H9 (cell line): ENCODE data around the gene JPH2. TPM values are rescaled to one million over a fixed set of nuclear protein-coding genes. Genes with fewer than 3 reads are reported as not detected.

Experiments used
- DNase-seq: peaks from one replicate; pipeline ENCODE4 v3.0.0-alpha.2; 2017
- H2AFZ ChIP-seq: one replicate; pipeline ENCODE4 v1.6.1; 2013; ENCODE audit warnings: mild to moderate bottlenecking, low read length, control low read depth, moderate library complexity
- H2AK5ac ChIP-seq: 2 replicates; pipeline ENCODE4 v1.6.1; 2013; ENCODE audit warnings: low read length, control low read depth, mixed read lengths; ENCODE audit not compliant: insufficient read length
- H2BK120ac ChIP-seq: one replicate; pipeline ENCODE4 v1.6.1; 2013; ENCODE audit warnings: low read depth, mild to moderate bottlenecking, low read length, control low read depth, inconsistent platforms; ENCODE audit not compliant: poor library complexity, severe bottlenecking
- H2BK12ac ChIP-seq: 2 replicates; pipeline ENCODE4 v1.6.1; 2013; ENCODE audit warnings: low read length, control low read depth, mixed read lengths, low read depth; ENCODE audit not compliant: insufficient read length
- H2BK15ac ChIP-seq: 2 replicates; pipeline ENCODE4 v1.6.1; 2013; ENCODE audit warnings: low read depth, low read length, control low read depth
- H2BK20ac ChIP-seq: one replicate; pipeline ENCODE4 v1.6.1; 2013; ENCODE audit warnings: low read depth, mild to moderate bottlenecking, low read length, control low read depth, inconsistent platforms; ENCODE audit not compliant: poor library complexity, severe bottlenecking
- H2BK5ac ChIP-seq: 2 replicates; pipeline ENCODE4 v1.6.1; 2013; ENCODE audit warnings: low read length, control low read depth, mixed read lengths; ENCODE audit not compliant: insufficient read length
- H3K14ac ChIP-seq: 2 replicates; pipeline ENCODE4 v1.6.1; 2013; ENCODE audit warnings: low read length, control low read depth; ENCODE audit not compliant: insufficient read depth
- H3K18ac ChIP-seq: 2 replicates; pipeline ENCODE4 v1.6.1; 2013; ENCODE audit warnings: low read depth, mild to moderate bottlenecking, mixed read lengths, low read length, control low read depth; ENCODE audit not compliant: insufficient read length
- H3K23ac ChIP-seq: 2 replicates; pipeline ENCODE4 v1.6.1; 2013; ENCODE audit warnings: low read length, control low read depth, mixed read lengths, low read depth; ENCODE audit not compliant: insufficient read length
- H3K23me2 ChIP-seq: 2 replicates; pipeline ENCODE4 v1.6.1; 2013; ENCODE audit warnings: low read depth, mild to moderate bottlenecking, mixed read lengths, low read length, control low read depth; ENCODE audit not compliant: insufficient read length, poor library complexity, severe bottlenecking
- H3K27ac ChIP-seq: 2 replicates; pipeline ENCODE4 v1.5.1; 2013; ENCODE audit warnings: low read length, control low read depth, mixed read lengths, low read depth; ENCODE audit not compliant: insufficient read length
- H3K27me3 ChIP-seq: 2 replicates; pipeline ENCODE4 v1.6.1; 2013; ENCODE audit warnings: low read length, control low read depth, inconsistent platforms; ENCODE audit not compliant: insufficient read depth
- H3K4ac ChIP-seq: 2 replicates; pipeline ENCODE4 v1.6.1; 2013; ENCODE audit warnings: low read depth, mild to moderate bottlenecking, control low read depth, inconsistent platforms, low read length, moderate library complexity
- H3K4me1 ChIP-seq: 2 replicates; pipeline ENCODE4 v1.6.1; 2013; ENCODE audit warnings: low read length, control low read depth, inconsistent platforms; ENCODE audit not compliant: insufficient read depth
- H3K4me2 ChIP-seq: 2 replicates; pipeline ENCODE4 v1.6.1; 2013; ENCODE audit warnings: low read length, control low read depth, mixed read lengths; ENCODE audit not compliant: insufficient read length, insufficient read depth
- H3K56ac ChIP-seq: 2 replicates; pipeline ENCODE4 v1.6.1; 2013; ENCODE audit warnings: low read depth, mild to moderate bottlenecking, mixed read lengths, low read length, control low read depth; ENCODE audit not compliant: insufficient read length
- H3K79me1 ChIP-seq: 2 replicates; pipeline ENCODE4 v1.6.1; 2013; ENCODE audit warnings: low read depth, mild to moderate bottlenecking, moderate library complexity, low read length, control low read depth, inconsistent platforms; ENCODE audit not compliant: insufficient read depth, poor library complexity, severe bottlenecking
- H3K79me2 ChIP-seq: 2 replicates; pipeline ENCODE4 v1.6.1; 2013; ENCODE audit warnings: low read length, control low read depth, inconsistent platforms; ENCODE audit not compliant: insufficient read depth
- H3K9ac ChIP-seq: 2 replicates; pipeline ENCODE4 v1.6.1; 2013; ENCODE audit warnings: low read length, control low read depth, mixed read lengths; ENCODE audit not compliant: insufficient read length; ENCODE audit errors: extremely low read depth
- H3K9me3 ChIP-seq: one replicate; pipeline ENCODE4 v1.6.1; 2013; ENCODE audit warnings: low read depth, low read length, inconsistent platforms; ENCODE audit not compliant: control insufficient read depth
- H3T11ph ChIP-seq: one replicate; pipeline ENCODE4 v1.6.1; 2013; ENCODE audit warnings: mild to moderate bottlenecking, low read length, control low read depth, inconsistent platforms
- H4K20me1 ChIP-seq: one replicate; pipeline ENCODE4 v1.6.1; 2013; ENCODE audit not compliant: control insufficient read depth, insufficient read length, insufficient read depth
- H4K5ac ChIP-seq: 2 replicates; pipeline ENCODE4 v1.6.1; 2013; ENCODE audit warnings: low read depth, mild to moderate bottlenecking, mixed read lengths, low read length, control low read depth; ENCODE audit not compliant: insufficient read length
- H4K8ac ChIP-seq: replicated peaks from 2 replicates; pipeline ENCODE4 v1.6.1; 2013; ENCODE audit warnings: low read length, control low read depth, mixed read lengths, low read depth; ENCODE audit not compliant: insufficient read length
- H4K91ac ChIP-seq: 2 replicates; pipeline ENCODE4 v1.6.1; 2013; ENCODE audit warnings: low read depth, mild to moderate bottlenecking, moderate library complexity, mixed read lengths, low read length, control low read depth; ENCODE audit not compliant: insufficient read length
- H3K27ac Mint-ChIP-seq, 3 experiments: 2 replicates in 2 of 3; 3 replicates in 1 of 3; pipeline ENCODE4 v1.8.0; 2020 to 2021; ENCODE audit warnings: mixed read lengths in 3 of 3, mild to moderate bottlenecking in 1 of 3, moderate library complexity in 1 of 3
- H3K27me3 Mint-ChIP-seq: 2 replicates; pipeline ENCODE4 v1.8.0; 2021; ENCODE audit warnings: low read depth, mild to moderate bottlenecking, moderate library complexity, mixed read lengths
- H3K36me3 Mint-ChIP-seq, 3 experiments: 2 replicates in 2 of 3; 3 replicates in 1 of 3; pipeline ENCODE4 v1.8.0; 2020 to 2021; ENCODE audit warnings: low read depth in 3 of 3, mixed read lengths in 3 of 3; ENCODE audit not compliant: insufficient read depth in 1 of 3
- H3K4me1 Mint-ChIP-seq, 2 experiments: 2 replicates each; pipeline ENCODE4 v1.8.0; 2020; ENCODE audit warnings: mixed read lengths in 2 of 2
- H3K4me3 Mint-ChIP-seq, 2 experiments: 2 replicates in 1 of 2; 3 replicates in 1 of 2; pipeline ENCODE4 v1.8.0; 2020 to 2021; ENCODE audit warnings: mild to moderate bottlenecking in 2 of 2, mixed read lengths in 2 of 2, moderate library complexity in 1 of 2
- H3K9me3 Mint-ChIP-seq, 2 experiments: 2 replicates in 1 of 2; 3 replicates in 1 of 2; pipeline ENCODE4 v1.8.0; 2020; ENCODE audit warnings: mild to moderate bottlenecking in 2 of 2, mixed read lengths in 2 of 2, moderate library complexity in 1 of 2
- CTCF ChIP-seq: fragments of 200-600 bp; sonication (generic); conservative IDR thresholded peaks from 3 replicates; pipeline ENCODE4 v1.8.0; 2021; ENCODE audit warnings: antibody characterized with exemption, mild to moderate bottlenecking
- WGBS: extraction: QIAGEN DNeasy Blood & Tissue Kit; methylation state at CpG from one replicate; pipeline ENCODE4 v1.1.7; 2013; ENCODE audit warnings: missing lambda C conversion rate, low lambda C conversion rate, mixed read lengths; ENCODE audit not compliant: insufficient read length; ENCODE audit errors: extremely low coverage; 5-methylcytosine and 5-hydroxymethylcytosine counted together
- total RNA-seq: library from RNA; stranded (reverse); gene quantifications from 2 replicates; pipeline ENCODE4 v1.2.1, GENCODE V29; 2021

JPH2 gene
- total RNA-seq, 1 experiment from 2014 or later, result 0.31 TPM

DNA sequence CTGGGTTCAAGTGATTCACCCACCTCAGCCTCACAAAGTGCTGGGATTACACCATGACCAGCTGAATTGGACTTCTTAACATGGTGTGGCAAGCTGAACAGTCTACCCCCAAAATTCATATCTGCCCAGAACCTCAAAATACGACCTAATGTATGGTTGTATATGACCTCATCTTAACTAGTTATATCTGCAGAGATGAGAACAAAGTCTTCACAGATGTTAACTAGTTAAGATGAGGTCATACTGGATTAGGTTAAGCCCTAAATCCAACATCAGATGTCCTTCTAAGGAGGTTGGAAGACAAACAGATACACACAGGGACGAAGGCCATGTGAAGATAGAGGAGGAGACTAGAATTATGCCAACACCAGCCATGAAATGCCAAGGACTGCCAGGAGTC, 102.5 kb downstream of the JPH2 start:
- no peak overlapping the region for H3K14ac ChIP-seq
- H4K5ac ChIP-seq, result no peak overlapping the region
- no peaks in the 10 kb centered on the region for H3K4me1 Mint-ChIP-seq
- no peaks in the 10 kb centered on the region for H3K36me3 Mint-ChIP-seq
- H3K27ac Mint-ChIP-seq, result no peak overlapping the region
- H3K4me2 ChIP-seq, result no peak overlapping the region
- no peaks in the 10 kb centered on the region for H4K20me1 ChIP-seq
- H2BK15ac ChIP-seq, result no peak overlapping the region
- TF ChIP-seq CTCF, result no peak
- H3K9ac ChIP-seq, result no peak overlapping the region
- H3K4me1 ChIP-seq, result no peaks in the 10 kb centered on the region
- no peak overlapping the region for H2BK20ac ChIP-seq
- no peak overlapping the region for H3K4me3 Mint-ChIP-seq
- no peaks in the 10 kb centered on the region for H3K27me3 Mint-ChIP-seq
- no peak overlapping the region for H3T11ph ChIP-seq
- H3K18ac ChIP-seq, result no peak overlapping the region
- no peak overlapping the region for H2BK120ac ChIP-seq
- no peak overlapping the region for H4K8ac ChIP-seq
- H3K9me3 Mint-ChIP-seq, result no peaks in the 10 kb centered on the region
- H2BK12ac ChIP-seq, result no peak overlapping the region
- no peak overlapping the region for H3K56ac ChIP-seq
- H4K91ac ChIP-seq, result no peak overlapping the region
- no peak overlapping the region for H3K27ac ChIP-seq
- no peak overlapping the region for H3K23ac ChIP-seq
- H3K27me3 ChIP-seq, result no peaks in the 10 kb centered on the region
- H3K79me2 ChIP-seq, result no peaks in the 10 kb centered on the region
- no peak overlapping the region for H2AFZ ChIP-seq
- H3K9me3 ChIP-seq, result no peaks in the 10 kb centered on the region
- H3K79me1 ChIP-seq, result no peaks in the 10 kb centered on the region
- no peak overlapping the region for H2AK5ac ChIP-seq
- DNase-seq, result no peak
- no peaks in the 10 kb centered on the region for H3K23me2 ChIP-seq
- no peak overlapping the region for H3K4ac ChIP-seq
- WGBS, result no CpG with 5 or more reads among the region's 2 CpGs
- H2BK5ac ChIP-seq, result no peak overlapping the region
